Prostate gland (tissue), 2 donors: Measurements from ENCODE around the gene SMIM11. TPM values are rescaled to one million over a fixed set of nuclear protein-coding genes. Genes with fewer than 3 reads are reported as not detected.

Source experiments
- DNase-seq: peaks from one replicate; pipeline ENCODE4 v3.0.0-alpha.2; 2019; ENCODE audit warnings: low spot score
- H3K27ac ChIP-seq, 2 donors: fragments of 200-600 bp; sonication (generic); 2 replicates each; pipeline ENCODE4 v1.5.1; 2017 to 2019
- H3K27me3 ChIP-seq: fragments of 200-600 bp; sonication (generic); replicated peaks from 2 replicates; pipeline ENCODE4 v1.5.1; 2019; ENCODE audit not compliant: insufficient read depth
- H3K36me3 ChIP-seq, 2 donors: fragments of 200-600 bp; sonication (generic); 1 replicate in 1 of 2; 2 replicates in 1 of 2; pipeline versions ENCODE4 v1.5.1 to v1.8.1; 2017 to 2019
- H3K4me1 ChIP-seq: fragments of 200-600 bp; sonication (generic); replicated peaks from 2 replicates; pipeline ENCODE4 v1.5.1; 2019
- H3K4me3 ChIP-seq, 2 donors: fragments of 200-600 bp; sonication (generic); 2 replicates each; pipeline ENCODE4 v1.5.1; 2017 to 2019
- H3K9me3 ChIP-seq: fragments of 200-600 bp; sonication (generic); 2 replicates; pipeline ENCODE4 v1.5.1; 2017
- POLR2A ChIP-seq: fragments of 450-650 bp; IDR thresholded peaks from one replicate; pipeline ENCODE4 v1.6.1; 2016; ENCODE audit warnings: antibody characterized with exemption, mild to moderate bottlenecking
- POLR2AphosphoS5 ChIP-seq: sonication (generic); formaldehyde crosslinking; IDR thresholded peaks from one replicate; pipeline ENCODE4 v1.6.1; 2017; ENCODE audit warnings: antibody characterized with exemption
- WGBS: methylation state at CpG from one replicate; pipeline ENCODE4 v1.1.5; 2018; 5-methylcytosine and 5-hydroxymethylcytosine counted together
- intact Hi-C: fragments of 100-400 bp; cut with DNase I; formaldehyde crosslinking; loops from one replicate; pipeline ENCODE4 v1.14.2; 2022
- total RNA-seq, 2 donors: library from RNA; depleted of rRNA; stranded (reverse); fragments of >200 nt; gene quantifications; one replicate each; pipeline ENCODE4 v1.1.0, GENCODE V29; 2016
- TF ChIP-seq, protein P1 (sequence below), 4 experiments: fragments of 200-600 bp in 2 of 4; fragments of 450-650 bp in 2 of 4; sonication (generic) in 2 of 4; IDR thresholded peaks; 1 replicate in 3 of 4; 2 replicates in 1 of 4; pipeline ENCODE4 v1.5.1; 2016 to 2019; ENCODE audit warnings: antibody characterized with exemption in 4 of 4, mild to moderate bottlenecking in 2 of 4, moderate library complexity in 2 of 4

SMIM11 gene
- total RNA-seq, 2 donors from 2014 or later = 8.8 to 12.6 TPM

DNA sequence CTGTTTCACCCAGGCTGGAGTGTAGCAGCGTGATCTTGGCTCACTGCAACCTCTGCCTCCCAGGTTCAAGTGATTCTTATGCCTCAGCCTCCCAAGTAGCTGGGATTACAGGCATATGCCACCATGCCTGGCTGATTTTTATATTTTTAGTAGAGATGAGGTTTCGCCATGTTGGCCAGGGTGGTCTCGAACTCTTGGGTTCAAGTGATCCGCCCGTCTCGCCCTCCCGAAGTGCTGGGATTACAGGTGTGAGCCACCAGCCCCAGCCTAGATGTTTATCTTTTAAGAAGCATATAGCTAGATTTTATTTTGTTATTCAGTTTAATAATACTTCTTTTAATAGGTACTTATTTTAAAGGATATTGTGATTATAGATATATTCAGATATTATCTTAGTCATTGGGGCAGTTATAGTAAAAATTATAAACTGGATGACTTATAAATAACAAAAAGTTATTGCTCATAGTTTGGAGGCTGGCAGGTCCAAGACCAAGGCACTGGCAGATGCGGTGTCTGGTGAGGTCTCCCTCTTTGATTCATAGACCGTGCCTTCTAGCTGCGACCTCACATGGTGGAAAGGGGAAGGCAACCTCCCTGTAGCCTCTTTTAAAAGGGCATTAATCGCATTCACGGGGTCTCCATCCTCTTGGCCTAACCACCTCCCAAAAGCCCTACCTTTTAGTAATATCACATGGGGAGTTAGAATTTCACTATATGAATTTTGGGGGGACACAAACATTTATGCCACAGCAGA, 14.6 kb upstream of the SMIM11 start:
- no peak for DNase-seq
- intact Hi-C loops = no loop called here
- Histone ChIP-seq H3K27ac (no peak overlapping the region), H3K4me3 (no peak overlapping the region), H3K4me1 (no peaks in the 10 kb centered on the region), H3K9me3 (no peaks in the 10 kb centered on the region), H3K36me3 (no peaks in the 10 kb centered on the region), H3K27me3 (no peaks in the 10 kb centered on the region)
- WGBS = 91% methylated on average over 12 of the region's 12 CpGs
- no peak for TF ChIP-seq POLR2A

DNA sequence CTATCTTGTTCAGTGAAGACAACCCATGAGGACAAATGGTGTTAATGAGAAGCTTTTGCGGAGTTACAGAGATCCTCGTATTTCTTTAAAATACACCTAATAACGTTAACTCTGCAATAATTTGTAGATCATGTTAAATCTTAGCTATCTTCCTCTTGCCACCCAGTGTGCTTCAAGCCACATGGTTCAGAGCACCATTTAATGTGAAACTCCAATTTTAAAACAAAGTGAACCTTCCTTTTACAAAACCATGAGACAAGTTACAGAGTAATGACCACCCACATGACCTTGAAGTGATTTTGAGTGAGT, 13.2 kb upstream of the SMIM11 start:
- no peak for DNase-seq
- Histone ChIP-seq H3K4me1 (no peaks in the 10 kb centered on the region), H3K9me3 (no peaks in the 10 kb centered on the region), H3K27me3 (no peaks in the 10 kb centered on the region), H3K27ac (no peak overlapping the region), H3K4me3 (no peak overlapping the region), H3K36me3 (no peaks in the 10 kb centered on the region)
- intact Hi-C loops = no loop called here
- WGBS = 17% methylated on average over 3 of the region's 3 CpGs
- no peak for TF ChIP-seq POLR2A
- no peak for TF ChIP-seq POLR2AphosphoS5
- TF ChIP-seq, protein P1, sequence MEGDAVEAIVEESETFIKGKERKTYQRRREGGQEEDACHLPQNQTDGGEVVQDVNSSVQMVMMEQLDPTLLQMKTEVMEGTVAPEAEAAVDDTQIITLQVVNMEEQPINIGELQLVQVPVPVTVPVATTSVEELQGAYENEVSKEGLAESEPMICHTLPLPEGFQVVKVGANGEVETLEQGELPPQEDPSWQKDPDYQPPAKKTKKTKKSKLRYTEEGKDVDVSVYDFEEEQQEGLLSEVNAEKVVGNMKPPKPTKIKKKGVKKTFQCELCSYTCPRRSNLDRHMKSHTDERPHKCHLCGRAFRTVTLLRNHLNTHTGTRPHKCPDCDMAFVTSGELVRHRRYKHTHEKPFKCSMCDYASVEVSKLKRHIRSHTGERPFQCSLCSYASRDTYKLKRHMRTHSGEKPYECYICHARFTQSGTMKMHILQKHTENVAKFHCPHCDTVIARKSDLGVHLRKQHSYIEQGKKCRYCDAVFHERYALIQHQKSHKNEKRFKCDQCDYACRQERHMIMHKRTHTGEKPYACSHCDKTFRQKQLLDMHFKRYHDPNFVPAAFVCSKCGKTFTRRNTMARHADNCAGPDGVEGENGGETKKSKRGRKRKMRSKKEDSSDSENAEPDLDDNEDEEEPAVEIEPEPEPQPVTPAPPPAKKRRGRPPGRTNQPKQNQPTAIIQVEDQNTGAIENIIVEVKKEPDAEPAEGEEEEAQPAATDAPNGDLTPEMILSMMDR (IDR thresholded peaks at IDR 0.05) = no peak

DNA sequence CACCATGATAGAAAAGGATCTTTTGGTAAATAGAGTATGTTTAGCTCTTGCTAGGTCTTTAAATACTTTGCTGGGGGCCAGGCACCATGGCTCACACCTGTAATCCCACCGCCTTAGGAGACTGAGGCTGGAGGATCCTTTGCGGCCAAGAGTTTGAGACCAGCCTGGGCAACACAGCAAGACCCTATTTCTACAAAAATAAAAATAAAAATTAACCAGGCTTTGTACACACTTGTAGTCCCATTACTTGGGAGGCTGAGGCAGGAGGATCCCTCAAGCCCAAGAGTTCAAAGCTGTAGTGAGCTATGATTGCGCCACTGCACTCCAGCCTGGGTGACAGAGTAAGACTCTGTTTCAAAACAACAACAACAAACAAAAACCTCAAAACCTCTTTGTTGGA, 12.6 kb upstream of the SMIM11 start:
- Histone ChIP-seq H3K4me1 (no peaks in the 10 kb centered on the region), H3K27ac (no peak overlapping the region), H3K36me3 (no peaks in the 10 kb centered on the region), H3K9me3 (no peaks in the 10 kb centered on the region), H3K4me3 (no peak overlapping the region), H3K27me3 (no peaks in the 10 kb centered on the region)
- 100% methylated on average over 3 of the region's 3 CpGs for WGBS
- intact Hi-C loops = no loop called here
- no peak for DNase-seq
- TF ChIP-seq, protein P1 (IDR thresholded peaks at IDR 0.05) = no peak
- TF ChIP-seq POLR2A (no peak), POLR2AphosphoS5 (no peak)

DNA sequence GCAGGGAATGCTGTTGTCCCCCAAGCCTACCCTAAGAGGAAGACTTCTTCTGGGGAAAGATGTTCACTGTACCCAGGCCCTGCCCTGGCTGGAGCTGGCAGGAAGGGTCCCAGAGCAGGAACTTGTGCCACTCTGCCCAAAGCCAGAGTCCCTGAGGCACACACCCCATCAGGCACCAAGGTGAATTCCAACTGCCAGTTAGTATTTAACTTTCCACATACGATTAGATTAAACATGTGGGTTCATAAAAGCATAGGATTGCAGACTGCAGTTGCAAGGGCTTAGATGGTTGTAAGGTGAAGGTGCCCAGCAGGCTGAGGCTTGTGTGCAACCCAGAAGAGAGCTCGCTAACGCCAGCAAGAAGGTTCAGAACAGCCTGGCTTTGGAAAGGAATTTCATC, 11.6 kb upstream of the SMIM11 start, which contains the start of gene KCNE2:
TSS of gene KCNE2 (plus strand) at position 274 of the 400 bp plus-strand sequence. CDS start 6,473 bp downstream, outside the sequence.
- intact Hi-C loops = no loop called here
- H3K4me3 ChIP-seq = no peak within 1 kb of the TSS
- TF ChIP-seq, protein P1 (IDR thresholded peaks at IDR 0.05) = no peak
- no peak for TF ChIP-seq POLR2A
- no peak for TF ChIP-seq POLR2AphosphoS5
- no peaks in the 10 kb centered on the region for H3K36me3 ChIP-seq
- DNase-seq = no peak
- no peaks in the 10 kb centered on the region for H3K27me3 ChIP-seq
- no peak within 1 kb of the TSS for H3K27ac ChIP-seq
- WGBS = 57% methylated on average over 3 of the region's 3 CpGs
- no peaks in the 10 kb centered on the region for H3K9me3 ChIP-seq
- no peaks in the 10 kb centered on the region for H3K4me1 ChIP-seq

DNA sequence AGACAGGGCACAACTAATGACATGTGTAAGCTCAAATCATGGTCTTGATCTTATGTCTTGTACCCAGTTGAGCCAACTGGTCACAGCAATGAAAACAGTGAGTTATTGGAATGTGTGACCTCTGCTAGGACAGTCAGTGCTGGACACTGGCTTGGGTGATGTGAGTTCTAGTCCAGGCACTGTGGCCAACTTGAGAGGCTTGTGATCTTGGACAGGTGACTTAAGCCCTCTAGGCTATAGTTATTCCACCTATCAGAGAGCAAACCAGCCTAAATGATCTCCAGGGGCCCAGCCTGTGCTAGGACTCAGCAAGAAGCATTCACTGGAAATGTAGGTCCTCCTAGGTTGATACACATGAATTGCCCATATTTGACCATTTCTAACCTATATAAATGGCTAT, 10.4 kb upstream of the SMIM11 start:
- Histone ChIP-seq H3K27ac (no peak overlapping the region), H3K4me1 (no peaks in the 10 kb centered on the region), H3K27me3 (no peaks in the 10 kb centered on the region), H3K36me3 (no peaks in the 10 kb centered on the region), H3K9me3 (no peaks in the 10 kb centered on the region), H3K4me3 (no peak overlapping the region)
- intact Hi-C loops = no loop called here
- no peak for DNase-seq
- TF ChIP-seq POLR2A (no peak), POLR2AphosphoS5 (no peak)
- TF ChIP-seq, protein P1 (IDR thresholded peaks at IDR 0.05) = no peak
